ENCODE results near the gene CD248.
A peak's percentile ranks its signal among the peaks of the same experiment; 100 is the strongest.

Gene CD248

DNA sequence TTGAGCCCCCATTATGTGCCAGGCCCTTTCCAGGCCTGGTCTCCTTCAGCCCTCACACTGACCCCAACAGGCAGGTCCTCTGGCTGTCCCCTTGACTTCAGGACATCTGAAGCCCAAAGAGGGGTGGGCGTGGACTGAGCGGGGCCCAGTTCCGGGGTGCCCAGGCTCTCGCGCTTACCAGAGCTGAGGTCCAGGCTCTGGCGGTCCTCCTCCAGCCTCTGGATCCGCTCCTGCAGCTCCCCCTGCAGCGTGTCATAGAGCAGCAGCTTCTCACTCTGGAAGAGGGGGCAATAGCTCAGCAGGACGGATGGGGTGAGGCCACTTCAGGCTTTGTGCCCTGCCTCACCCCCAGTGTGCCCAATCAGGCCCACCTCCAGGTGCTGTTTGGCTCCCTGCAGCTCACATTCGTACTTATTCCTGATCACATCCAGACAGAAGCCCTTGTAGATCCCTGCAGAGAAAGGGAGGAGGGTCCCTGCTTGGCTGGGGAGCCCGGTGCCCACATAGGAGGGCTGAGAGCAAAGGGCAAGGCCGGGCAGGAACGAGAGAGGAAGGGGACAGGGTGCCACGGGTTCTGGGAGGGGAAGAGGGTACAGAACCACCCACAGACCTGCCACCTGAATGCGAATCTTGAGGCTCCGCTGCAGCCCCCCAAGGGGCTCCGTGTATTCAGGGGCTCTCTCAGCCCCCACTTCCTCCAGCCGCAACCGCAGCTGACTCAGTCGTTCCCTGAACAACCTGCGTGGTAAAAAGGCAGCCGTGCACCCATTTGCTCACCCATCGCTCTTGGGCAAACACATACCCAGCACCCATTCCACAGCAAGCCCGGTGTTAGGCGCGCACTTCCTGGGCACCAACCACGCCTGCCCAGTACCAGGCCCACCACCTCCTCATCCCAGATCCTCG, 24.0 kb upstream of the CD248 start:
- no peak for DNase-seq

GRCh38 chr11:66339686-66340483, 23.0 kb upstream of the CD248 start:
- no peak for DNase-seq

DNA sequence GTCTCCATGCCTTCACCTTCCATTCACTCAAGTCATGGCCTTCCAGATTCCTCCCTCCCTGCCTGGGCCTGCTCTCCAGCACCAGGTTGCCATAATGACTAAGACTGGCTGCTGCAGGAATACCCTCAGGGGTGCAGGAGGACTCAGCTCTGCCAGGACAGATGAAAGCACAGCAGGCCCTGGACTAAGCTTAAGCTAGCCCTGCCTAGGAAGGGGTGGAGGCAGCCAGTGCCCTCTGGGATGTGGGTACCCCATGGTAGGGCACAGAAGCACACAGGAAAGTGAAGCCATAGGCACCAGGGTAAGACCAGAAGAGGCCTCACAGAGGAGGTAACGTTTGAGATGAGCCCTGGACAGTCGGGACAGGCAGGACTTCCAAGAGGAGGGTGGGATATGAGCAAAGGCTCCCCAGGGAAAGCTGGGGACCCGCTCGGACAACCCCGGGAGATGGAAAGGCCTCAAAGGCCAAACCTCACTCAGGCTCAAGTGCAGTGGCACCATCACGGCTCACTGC, 22.4 kb upstream of the CD248 start:
- no peak for DNase-seq

DNA sequence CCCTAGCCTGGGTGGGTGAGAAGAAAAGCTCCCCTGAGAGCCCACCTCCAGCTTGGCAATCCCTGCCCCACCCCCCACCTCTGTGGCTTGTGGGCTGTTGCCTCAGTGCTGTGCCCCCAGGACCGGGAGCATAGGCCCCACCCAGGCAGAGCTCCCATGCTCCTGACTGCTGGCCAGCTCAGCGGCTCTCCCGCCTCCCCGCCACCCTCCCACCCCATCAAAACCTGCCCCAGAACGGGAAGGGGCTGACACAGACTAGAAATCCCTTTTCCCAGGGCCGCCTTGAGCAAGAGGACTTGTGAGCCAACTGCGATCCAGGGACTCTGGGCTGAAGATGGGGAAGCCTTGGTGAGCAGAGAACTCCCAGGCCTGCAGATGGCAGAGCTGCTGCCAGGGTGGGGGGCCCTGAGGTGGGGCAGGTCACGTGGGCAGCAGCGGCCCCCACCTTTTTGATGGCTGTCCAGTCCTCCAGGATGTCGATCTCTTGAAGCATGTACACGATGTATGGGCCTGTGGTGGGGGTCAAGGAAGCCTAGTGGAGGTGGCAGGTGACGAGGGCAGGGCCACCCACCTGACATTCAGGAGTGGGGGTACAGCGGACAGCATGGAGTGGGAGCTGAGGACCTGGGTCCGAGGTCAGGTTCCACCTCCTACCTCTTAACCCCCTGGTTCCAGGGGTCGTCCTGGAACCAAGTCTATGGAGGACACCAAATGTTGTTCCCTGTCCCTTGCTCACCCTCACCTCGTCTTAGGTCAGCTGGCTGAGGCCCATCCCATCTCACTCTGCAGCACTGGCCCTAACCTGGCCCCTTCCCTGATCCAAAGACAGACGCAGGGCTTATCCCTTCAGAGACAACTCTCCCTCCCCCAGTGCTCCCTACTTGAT, 21.7 kb upstream of the CD248 start:
- DNase-seq: no peak

DNA sequence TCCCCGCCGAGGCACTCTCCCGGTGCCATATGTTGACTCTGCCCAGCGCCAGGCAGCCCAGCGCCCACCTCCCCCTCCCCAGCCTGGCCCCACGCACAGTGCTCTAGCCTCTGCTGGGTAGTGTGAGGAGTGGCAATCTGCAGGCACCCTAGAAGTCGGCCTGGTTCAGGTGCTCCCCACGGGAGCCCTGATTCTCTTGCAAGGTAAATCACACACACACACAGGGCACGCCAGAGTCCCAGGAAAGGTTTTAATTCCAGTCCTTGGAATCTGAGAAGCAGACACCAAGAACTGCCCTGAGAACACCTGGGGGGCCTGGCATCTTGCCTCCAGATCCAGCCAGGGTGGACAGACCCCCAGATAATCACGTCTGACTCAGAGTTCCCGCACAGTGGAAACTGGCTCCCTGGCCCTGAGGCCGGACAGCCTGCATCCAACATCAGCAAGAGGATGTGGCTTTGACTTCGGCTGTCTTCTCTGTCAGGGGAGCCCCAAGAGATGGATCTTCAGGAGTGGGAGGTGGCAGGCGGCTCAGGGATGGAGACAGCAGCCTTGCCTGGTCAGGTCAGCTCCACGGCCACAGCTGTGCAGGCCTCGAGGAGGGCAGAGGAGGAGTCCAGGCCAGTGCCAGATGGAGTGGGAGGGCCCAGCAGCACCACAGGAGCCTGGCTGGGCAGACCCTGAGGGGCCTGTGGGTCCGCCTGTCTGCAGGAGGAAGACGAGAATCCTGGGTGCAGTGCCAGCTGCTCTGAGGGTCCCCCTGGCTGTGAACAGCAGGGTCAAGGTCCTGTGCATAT, 20.5 kb upstream of the CD248 start:
- no peak for DNase-seq

- DNase-seq: peak; percentile 93
These were observed 19.6 kb upstream of the CD248 start, which contains the start of gene RIN1 for GRCh38 chr11:66336234-66337102. RIN1 (minus strand) TSS chr11:66336434; CDS start chr11:66336402, 32 bp downstream.

DNA sequence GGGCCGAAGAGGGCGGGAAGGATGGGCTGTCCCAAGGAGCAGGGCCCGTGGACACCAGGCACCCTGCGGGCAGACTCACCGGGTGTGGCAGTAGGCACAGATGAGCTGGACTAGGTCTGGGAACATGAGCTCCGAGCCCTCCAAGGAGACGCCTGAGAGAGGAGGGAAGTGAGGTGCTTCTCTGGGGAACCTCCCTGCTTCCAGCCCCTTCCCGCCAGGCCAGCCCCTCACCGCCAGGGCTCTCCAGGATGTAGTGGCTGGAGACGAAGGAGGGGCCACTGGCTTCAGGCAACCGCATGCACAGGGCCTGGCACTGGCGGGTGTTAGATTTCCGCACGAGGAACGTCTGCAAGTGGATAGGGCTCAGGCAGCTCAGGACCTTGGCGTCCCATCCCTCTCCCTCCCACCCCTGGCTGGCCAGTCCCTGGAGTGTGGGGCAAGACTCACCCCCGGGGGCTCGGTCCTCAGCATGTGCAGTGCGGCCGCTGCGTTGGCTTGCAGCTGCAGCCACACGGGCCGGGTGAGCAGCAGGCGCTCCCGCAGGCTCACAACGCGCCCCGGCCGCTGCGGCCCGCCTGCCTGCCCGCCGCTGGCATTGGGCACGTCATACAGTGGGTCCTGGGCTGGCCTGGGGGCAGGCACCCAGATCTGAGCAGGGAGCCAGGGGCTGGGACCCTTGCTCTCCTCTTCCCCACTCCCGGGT, 18.8 kb upstream of the CD248 start:
- DNase-seq: peak; percentile 40

DNA sequence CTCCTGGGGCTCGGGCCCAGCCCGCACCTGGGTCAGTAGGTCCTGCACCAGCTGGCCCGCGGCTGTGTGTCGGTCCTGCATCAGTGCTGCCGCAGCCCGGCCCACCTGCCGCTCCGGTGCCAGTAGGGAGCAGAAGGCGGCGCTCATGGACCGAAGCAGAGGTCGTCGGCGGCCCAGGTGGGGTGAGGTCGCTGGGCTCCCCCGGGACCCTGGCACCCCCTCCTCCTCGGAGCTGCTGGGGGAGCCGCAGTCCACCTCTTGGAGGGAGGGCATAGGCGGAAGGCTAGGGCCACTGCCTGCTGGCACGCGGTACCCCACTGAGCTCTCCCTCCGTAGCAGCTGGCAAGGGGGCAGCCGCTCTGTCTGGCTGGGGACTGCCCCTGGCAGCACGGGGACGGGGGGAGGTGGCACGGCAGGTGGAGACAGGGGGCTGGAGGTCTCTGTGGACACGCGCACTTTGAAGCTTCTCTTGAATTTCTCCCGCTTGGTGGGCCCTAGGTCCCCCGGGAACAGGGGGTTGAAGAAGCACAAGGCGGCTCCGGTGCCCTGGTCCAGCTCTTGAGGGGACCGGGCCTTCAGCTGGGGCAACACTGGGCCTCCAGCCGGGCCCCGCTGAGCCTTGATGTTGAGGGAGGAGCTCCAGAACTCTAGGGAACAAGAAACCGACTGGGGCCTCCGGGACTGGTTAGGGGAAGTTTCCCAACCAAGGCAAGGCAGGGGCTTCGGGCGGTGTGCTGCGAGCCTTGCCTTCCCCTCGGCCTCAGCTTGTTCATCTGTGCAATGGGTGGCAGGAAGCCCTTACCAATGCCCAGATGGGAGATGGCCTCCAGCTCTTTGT, 18.0 kb upstream of the CD248 start:
- DNase-seq: peak; percentile 61

DNA sequence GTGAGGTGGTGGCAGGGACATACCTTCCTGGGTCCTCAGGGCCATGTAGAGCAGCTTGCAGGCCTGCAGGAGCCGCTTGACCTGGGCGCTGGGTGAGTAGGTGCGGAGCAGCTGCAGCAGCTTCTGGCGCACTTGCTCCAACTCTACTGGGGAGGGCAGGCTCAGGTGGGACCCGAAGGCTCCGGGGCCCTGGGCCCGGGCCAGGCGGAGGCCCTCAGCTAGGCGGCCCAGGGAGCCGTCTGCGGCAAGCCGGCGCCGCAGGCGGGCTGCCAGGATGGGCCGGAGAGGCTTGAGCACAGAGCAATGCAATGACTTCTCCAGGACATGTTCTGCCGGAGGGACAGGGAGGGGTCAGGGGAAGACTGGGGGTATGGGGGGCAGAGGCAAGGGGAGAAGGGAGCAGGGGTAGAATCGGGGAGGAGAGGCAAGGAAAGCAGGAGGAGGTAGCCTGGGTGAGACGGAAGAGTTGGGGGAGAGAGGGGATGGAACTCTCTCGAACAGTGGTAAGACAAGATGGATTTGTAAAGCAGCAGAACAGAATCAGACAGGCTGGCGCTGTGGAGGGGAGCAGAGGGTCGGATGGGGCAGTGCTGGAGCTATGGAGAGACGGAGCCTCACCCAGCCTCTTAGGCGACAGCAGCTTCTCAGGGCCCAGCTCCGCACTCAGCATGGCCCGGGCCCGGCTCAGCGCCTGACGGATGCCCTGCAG, 17.2 kb upstream of the CD248 start:
- DNase-seq: no peak

DNA sequence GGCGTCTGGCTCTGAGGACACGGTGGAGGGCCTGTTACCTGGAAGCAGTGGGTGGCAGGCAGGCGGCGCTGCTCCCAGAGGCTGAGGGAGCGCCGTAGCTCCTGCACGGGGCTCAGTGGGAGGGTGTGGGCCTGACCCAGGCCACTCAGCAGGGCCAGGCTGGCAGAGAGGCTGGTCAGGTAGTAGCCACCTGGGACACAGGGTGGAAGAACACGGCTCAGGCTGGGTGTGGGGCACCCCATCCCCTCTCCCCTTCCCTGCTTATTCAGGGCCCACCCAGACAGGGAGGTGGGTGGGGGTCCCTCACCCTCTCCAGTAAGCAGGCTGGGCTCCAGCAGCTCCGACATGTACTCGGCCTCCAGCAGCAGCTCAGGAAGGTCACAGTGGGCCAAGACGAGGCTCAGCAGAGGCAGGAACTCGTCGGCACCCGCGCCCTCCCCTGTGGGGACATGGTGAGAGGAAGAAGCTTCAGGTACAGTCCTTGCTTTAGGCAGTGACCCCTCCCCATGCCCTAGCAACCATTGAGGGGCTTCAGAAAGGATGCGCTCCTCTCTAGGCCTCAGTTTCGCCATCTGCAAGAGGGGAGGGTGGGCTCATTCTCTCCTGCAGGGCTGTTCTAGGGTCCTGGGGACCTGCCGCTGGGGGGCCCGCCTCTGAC, 16.5 kb upstream of the CD248 start:
- no peak for DNase-seq

GRCh38 chr11:66332371-66333219, 15.8 kb upstream of the CD248 start:
- no peak for DNase-seq

- no peak for DNase-seq
These were observed 14.9 kb upstream of the CD248 start for GRCh38 chr11:66331542-66332370.

DNA sequence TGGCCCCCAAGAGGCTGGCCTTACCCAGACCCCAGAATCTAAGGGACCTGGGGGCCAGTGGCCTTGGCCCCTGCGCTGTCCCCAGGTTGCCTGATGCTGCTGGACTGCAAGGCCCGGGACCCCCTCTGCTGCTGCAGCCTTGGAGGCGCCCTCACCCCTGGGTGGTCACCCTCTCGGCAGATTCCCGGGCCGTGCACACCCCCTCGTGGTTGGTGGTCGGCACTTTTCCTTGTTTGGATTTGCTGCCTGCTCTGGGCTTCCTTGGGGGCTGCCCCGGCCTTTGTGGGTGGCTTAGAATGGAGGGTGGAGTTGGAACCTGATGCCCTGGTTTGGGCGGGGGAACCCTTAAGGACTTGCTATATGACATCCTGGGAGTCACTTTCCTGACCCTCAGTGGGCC, 14.1 kb upstream of the CD248 start:
- no peak for DNase-seq

DNA sequence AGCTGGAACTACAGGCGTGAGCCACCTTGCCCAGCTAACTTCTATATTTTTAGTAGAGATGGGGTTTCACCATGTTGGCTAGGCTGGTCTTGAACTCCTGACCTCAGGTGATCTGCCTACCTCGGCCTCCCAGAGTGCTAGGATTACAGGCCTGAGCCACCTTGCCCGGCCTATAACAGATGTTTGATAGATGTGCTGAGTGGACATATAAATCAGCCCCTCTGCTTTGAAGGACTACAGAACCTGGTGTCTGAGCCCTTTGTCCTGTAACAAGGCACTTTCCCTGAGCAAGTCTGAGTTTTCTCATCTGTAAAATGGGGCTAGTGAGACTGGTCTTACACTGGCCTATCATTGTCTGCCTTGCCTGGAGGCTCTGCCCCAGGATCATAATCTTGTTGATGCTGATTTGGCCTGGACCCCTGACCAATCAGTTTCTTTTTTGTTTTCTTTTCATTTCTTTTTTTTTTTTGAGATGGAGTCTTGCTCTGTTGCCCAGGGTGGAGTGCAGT, 12.4 kb upstream of the CD248 start:
- no peak for DNase-seq

- peak; percentile 75 for DNase-seq
These were observed 11.7 kb upstream of the CD248 start for GRCh38 chr11:66328302-66329144.

Data from MV-4-11 (cell line).